HG02623 (cell line): ENCODE data around the gene ACAP3.
"Not testable (repeated sequence)": the region's sequence is repeated elsewhere in the genome, so short reads cannot be mapped to it uniquely, and the experiment has no call there.

Experiments
- ATAC-seq: cut with Tn5 transposase; IDR thresholded peaks from one replicate; pipeline ENCODE4 v1.9.1; 2021; ENCODE audit warnings: moderate library complexity; ENCODE audit not compliant: unreplicated experiment

The ACAP3 gene

GRCh38 chr1:1330366-1331067 lies 22.8 kb upstream of the ACAP3 start:
- no peak for ATAC-seq

- no peak for ATAC-seq
These were observed 21.8 kb upstream of the ACAP3 start for GRCh38 chr1:1329304-1330210.

- no peak for ATAC-seq
These were observed 20.5 kb upstream of the ACAP3 start for GRCh38 chr1:1328254-1328653.

DNA sequence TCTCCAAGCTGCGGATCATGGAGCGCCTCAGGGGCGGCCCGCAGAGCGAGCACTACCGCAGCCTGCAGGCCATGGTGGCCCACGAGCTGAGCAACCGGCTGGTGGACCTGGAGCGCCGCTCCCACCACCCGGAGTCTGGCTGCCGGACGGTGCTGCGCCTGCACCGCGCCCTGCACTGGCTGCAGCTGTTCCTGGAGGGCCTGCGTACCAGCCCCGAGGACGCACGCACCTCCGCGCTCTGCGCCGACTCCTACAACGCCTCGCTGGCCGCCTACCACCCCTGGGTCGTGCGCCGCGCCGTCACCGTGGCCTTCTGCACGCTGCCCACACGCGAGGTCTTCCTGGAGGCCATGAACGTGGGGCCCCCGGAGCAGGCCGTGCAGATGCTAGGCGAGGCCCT lies 19.6 kb upstream of the ACAP3 start:
- no peak for ATAC-seq

DNA sequence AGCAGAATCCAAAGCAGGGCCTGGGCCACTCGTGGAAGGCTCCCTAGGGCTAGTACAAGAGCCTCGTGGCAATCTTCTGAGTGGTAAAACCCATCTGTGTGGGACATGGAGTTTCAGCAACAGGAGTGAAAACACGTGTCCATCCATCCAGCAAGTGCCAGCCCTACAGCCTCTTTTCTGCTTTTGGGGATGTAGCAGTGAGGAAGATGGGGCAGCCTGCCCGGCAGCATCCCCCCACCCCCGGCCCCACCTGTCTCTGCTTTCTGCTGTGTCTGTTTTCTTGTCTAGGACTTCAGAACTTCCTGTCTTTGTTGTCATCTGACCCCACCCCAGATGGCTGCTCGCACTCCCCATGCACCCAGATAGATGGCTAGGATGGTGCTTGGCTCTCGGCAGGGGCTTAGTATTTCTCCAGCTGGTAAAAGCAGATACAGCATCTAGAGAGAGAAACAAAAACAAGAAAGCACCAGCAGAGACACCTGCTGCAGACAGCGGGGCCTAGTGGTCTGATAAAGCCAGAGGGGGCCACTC lies 18.4 kb upstream of the ACAP3 start:
- no peak for ATAC-seq

DNA sequence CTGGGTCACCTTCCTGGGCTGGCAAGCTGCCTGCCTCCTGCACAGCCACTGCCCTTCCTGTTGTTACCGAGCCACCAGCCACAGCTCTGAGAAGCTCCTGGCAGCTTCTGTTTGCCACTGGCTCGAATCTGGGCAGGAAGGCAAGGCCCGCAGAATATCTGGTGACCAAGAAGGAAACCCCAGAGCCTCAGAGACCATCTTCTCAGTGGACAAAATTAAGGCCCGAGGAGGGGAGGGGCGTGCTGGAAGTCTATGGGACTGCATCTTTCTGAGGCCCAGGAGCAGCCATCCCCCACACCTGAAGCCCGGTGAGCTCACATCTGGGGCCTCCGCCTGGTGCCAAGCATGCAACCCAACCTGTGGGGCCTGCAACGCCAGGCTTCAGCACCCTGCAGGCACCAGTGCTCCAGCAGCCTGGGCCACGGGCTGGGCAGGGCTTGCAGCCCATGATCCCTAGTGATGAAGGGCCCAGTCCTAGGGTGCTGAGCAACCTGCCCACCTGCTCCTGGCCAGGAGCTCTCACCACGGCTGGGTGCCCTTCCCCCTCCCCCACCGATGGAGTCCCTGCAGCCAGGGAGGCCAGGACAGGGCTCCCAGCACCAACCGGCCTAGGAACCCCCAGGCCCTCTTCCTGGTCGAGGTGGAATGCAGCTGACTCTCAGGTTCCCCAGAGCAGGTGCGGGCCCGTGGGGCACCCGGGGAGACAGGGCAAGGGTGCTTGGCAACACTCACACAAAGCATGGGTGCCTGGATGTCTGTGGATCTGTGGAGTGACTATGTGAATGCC lies 17.8 kb upstream of the ACAP3 start:
- ATAC-seq, result no peak

GRCh38 chr1:1324524-1325287 lies 17.0 kb upstream of the ACAP3 start, which contains the start of the genes CPTP and INTS11:
CPTP (plus strand) TSS chr1:1324802; CDS start chr1:1326911, 2,109 bp downstream.
INTS11 (minus strand) TSS chr1:1324660; CDS start chr1:1324608, 52 bp downstream.
- peak; percentile 62 for ATAC-seq

GRCh38 chr1:1324084-1324523 lies 16.4 kb upstream of the ACAP3 start:
- ATAC-seq, result peak; percentile 19

GRCh38 chr1:1322952-1323351 lies 15.2 kb upstream of the ACAP3 start:
- ATAC-seq, result no peak

DNA sequence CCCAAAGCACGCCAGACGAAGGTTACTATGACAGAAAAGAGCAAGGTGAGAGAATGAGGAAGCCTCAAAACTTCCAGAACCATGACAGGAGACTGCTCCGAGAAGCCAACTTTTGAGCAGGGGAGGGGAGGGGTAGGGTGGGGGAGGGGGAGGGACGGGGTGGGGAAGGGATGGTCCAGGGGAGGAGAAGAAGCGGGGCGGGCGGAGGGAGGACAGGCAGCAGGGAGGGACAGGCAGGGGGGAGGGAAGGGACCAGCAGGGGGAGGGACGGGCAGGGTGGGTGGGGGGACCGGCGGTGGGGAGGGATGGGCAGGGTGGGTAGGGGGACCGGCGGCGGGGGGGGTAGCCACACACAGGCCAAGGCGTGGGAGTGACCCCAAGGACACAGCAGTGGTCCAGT lies 14.7 kb upstream of the ACAP3 start:
- ATAC-seq, result no peak

GRCh38 chr1:1321477-1321876 lies 13.7 kb upstream of the ACAP3 start:
- ATAC-seq, result no peak

GRCh38 chr1:1320666-1321448 lies 13.1 kb upstream of the ACAP3 start:
- ATAC-seq, result no peak

- ATAC-seq, result no peak
These were observed 11.9 kb upstream of the ACAP3 start for GRCh38 chr1:1319646-1319941.

- no peak for ATAC-seq
These were observed 11.3 kb upstream of the ACAP3 start for GRCh38 chr1:1318777-1319645.

DNA sequence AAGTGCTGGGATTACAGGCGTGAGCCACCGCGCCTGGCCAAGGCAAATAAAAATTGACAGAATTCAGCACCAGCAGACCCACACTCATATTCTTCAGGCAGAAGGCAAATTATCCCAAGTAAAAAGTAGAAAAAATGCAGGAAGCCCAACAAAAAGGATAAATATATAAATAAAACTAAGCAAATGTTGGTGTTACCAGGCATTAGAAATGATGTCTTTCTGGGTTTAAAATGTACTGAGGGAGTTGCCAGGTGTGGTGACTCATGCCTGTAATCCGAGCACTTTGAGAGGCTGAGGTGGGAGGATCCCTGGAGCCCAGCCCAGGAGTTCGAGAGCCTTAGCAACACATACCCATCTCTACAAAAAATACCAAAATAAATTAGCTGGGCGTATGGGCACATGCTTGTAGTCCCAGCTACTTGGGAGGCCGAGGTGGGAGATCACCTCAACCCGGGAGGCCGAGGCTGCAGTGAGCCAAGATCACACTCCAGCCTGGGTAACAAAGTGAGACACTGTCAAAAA lies 10.5 kb upstream of the ACAP3 start:
- ATAC-seq, result no peak

DNA sequence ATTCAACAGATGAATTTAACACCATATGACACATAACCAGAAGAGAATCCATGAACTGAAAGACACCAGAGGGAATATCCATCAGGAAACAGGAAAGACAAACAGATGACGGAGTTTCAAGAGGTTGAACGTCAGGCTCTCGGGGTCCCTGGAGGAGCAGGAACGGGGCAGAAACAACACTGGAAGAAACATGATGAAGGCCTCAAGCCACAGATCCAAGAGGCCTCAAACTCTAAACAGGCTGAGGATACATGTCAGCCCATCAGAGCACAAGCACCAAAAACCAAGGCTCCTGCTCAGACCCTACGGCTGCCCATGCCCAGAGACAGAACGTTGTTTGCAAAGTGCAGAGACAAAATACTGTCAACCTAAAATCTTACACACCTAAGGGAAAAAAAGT lies 9.7 kb upstream of the ACAP3 start:
- no peak for ATAC-seq

DNA sequence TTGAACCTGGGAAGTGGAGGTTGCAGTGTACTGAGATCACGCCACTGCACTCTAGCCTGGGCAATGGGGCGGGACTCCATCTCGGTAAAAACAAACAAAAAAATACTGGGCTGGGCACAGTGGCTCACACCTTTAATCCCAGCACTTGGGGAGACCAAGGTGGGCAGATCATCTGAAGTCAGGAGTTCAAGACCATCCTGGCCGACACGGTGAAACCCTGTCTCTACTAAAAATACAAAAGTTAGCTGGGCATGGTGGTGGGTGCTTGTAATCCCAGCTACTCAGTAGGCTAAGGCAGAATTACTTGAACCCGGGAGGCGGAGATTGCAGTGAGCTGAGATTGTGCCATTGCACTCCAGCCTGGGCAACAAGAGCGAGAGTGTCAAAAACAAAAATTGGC lies 8.5 kb upstream of the ACAP3 start:
- ATAC-seq, result not testable (repeated sequence)

DNA sequence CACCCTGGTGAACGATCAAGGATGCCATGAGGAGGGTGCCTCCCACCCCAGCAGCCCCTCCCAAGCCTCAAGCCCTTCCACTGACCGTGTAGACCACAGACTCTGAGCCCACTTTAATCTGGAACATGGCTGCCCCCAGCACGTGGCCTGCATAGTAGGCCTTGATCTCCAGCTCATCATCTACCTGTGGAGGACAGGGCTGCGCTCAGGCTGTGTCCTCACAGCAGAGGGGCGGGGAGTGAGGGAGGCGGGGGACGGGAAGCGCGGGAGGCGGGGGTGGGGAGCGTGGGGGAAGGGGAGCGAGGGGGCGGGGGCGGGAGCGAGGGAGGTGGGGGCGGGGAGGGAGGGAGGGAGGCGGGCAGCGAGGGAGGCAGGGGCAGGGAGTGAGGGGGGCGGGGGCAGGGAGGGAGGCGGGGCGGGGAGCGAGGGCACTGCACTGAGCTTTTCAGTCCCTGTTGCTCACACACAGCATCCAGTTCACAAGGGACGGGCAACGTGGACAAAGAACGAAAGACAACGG lies 7.8 kb upstream of the ACAP3 start:
- ATAC-seq, result no peak
